GM18526 (cell line): ENCODE data around the gene HHAT.

ENCODE experiments used
- POLR2A ChIP-seq: IDR thresholded peaks from 3 replicates; pipeline ENCODE4 v1.6.1; 2011; ENCODE audit not compliant: insufficient read length; ENCODE audit errors: extremely low read depth

Gene HHAT

GRCh38 chr1:210553711-210554110 lies 225.0 kb downstream of the HHAT start:
- no peak for TF ChIP-seq POLR2A

- TF ChIP-seq POLR2A: no peak
Observed at GRCh38 chr1:210554382-210554781, 225.7 kb downstream of the HHAT start.

GRCh38 chr1:210556475-210556874 lies 227.8 kb downstream of the HHAT start:
- no peak for TF ChIP-seq POLR2A

- TF ChIP-seq POLR2A: no peak
Observed at GRCh38 chr1:210557426-210558077, 228.8 kb downstream of the HHAT start.

GRCh38 chr1:210558302-210558701 lies 229.6 kb downstream of the HHAT start:
- TF ChIP-seq POLR2A: no peak

- no peak for TF ChIP-seq POLR2A
Observed at GRCh38 chr1:210565306-210565705, 236.6 kb downstream of the HHAT start.

GRCh38 chr1:210568631-210569030 lies 239.9 kb downstream of the HHAT start:
- TF ChIP-seq POLR2A: no peak

GRCh38 chr1:210570116-210570515 lies 241.4 kb downstream of the HHAT start:
- no peak for TF ChIP-seq POLR2A

- no peak for TF ChIP-seq POLR2A
Observed at GRCh38 chr1:210571356-210572284, 242.9 kb downstream of the HHAT start.

GRCh38 chr1:210573141-210573540 lies 244.4 kb downstream of the HHAT start:
- TF ChIP-seq POLR2A: no peak

GRCh38 chr1:210582205-210582970 lies 253.7 kb downstream of the HHAT start:
- no peak for TF ChIP-seq POLR2A

GRCh38 chr1:210584439-210585113 lies 255.9 kb downstream of the HHAT start:
- TF ChIP-seq POLR2A: no peak

GRCh38 chr1:210586771-210587170 lies 258.1 kb downstream of the HHAT start:
- no peak for TF ChIP-seq POLR2A

GRCh38 chr1:210587566-210587965 lies 258.9 kb downstream of the HHAT start:
- TF ChIP-seq POLR2A: no peak

GRCh38 chr1:210588357-210588756 lies 259.7 kb downstream of the HHAT start:
- TF ChIP-seq POLR2A: no peak
